GM19240 (cell line): ENCODE measurements around the gene CCRL2.
"Not testable (repeated sequence)": the region's sequence is repeated elsewhere in the genome, so short reads cannot be mapped to it uniquely, and the experiment has no call there.

Experiments
- DNase-seq: peaks from one replicate; pipeline ENCODE4 v3.0.0; 2011; ENCODE audit warnings: low spot score; ENCODE audit not compliant: insufficient read length

CCRL2 gene

GRCh38 chr3:46378426-46378942 lies 28.6 kb upstream of the CCRL2 start:
- DNase-seq = no peak

GRCh38 chr3:46380471-46381221 lies 26.4 kb upstream of the CCRL2 start:
- DNase-seq = no peak

GRCh38 chr3:46381625-46382024 lies 25.4 kb upstream of the CCRL2 start:
- DNase-seq = no peak

DNA sequence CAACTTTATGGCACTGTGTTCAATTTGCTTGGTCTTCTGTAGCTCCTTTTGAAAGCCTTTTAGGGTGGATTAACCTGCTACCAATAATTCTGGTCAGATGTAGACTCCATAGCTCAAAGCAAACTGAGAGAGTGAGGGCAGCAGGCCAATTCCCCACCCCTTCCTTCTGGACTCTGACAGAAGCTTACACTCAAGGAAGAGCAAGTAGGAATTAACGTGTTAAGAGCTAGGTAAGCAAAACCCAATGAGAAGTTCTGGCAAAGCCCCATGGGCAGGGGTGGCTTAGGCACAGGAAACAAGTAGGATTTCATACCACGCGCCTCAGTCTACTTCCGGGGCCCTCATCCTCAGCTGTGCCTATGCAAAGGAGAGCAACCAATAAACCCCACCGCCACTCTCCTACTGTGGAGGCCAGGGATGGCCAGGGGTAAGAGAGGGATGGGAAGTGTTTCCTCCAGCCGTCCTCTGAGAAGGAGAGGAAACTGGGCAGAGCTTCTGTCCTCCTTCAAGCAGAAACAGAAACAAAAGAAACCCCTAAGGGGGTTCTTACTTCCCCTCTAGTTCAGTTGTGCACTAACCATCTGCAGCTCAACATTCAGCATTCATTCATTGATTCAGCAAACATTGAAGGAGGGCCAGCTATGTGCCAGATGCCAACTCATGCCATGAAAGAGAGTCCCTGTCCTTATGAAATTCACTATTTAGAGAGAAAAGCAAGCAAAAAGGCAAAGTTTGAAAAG lies 23.7 kb upstream of the CCRL2 start:
- DNase-seq = no peak

- DNase-seq = no peak
Observed at GRCh38 chr3:46383951-46384330, 23.1 kb upstream of the CCRL2 start.

GRCh38 chr3:46386205-46386604 lies 20.9 kb upstream of the CCRL2 start:
- DNase-seq = no peak

GRCh38 chr3:46388847-46389246 lies 18.2 kb upstream of the CCRL2 start:
- DNase-seq = not testable (repeated sequence)

DNA sequence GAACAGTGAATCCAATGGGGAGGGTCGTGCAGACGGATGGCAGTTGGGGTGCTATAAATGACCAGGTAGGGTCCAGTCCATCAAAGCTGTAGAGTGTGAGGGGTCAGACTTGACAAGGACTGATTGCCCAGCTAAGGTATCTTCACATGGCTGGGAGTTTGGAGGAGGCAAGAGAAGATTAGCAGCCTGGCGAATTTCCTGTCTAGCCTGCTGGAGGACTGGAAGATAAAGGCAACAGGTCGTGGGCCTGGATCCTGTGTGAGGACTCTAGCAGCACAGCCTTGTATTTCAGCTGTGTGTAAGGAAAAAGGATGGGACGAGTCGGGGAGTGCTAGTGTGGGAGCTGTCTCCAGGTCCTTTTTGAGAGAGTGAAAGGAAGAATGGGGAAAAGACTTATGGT lies 17.8 kb upstream of the CCRL2 start:
- DNase-seq = no peak

DNA sequence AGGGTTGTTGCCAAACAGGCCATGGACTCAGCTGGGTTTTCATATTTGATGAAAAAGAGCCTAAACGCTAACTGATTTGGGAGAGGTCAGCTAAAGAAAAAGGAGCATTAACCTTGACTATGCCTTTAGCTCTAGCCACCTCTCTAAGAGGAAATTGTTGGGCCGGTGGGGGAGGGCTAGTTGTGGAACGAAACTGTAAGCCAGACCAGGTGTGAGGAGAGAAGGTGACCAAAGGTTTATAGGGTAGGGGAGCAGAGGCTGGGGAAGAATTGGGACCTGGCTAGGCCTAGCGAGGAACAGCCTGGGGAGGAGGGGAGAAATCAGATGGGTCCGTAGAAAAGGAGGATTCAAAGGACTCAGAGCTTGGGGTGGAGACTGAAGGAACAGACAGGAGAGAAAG lies 15.5 kb upstream of the CCRL2 start:
- not testable (repeated sequence) for DNase-seq

DNA sequence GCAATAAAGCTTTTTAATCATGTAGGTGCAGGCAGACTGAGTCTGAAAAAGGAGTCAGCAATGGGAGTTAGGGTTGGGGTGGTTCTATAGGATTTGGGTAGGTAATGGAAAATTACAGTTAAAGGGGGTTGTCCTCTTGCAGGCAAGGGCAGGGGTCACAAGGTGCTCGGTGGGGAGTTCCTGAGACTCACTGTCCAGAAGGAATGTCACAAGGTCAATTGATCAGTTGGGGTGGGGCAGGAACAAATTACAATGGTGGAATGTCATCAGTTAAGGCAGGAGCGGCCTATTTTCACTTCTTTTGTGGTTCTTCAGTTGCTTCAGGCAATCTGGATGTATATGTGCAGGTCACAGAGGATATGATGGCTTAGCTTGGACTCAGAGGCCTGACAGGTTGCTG lies 14.0 kb upstream of the CCRL2 start:
- no peak for DNase-seq

- DNase-seq = no peak
Observed at GRCh38 chr3:46393554-46394434, 13.3 kb upstream of the CCRL2 start.

- no peak for DNase-seq
Observed at GRCh38 chr3:46395210-46395661, 11.8 kb upstream of the CCRL2 start.

- no peak for DNase-seq
Observed at GRCh38 chr3:46395766-46396530, 11.1 kb upstream of the CCRL2 start.

- no peak for DNase-seq
Observed at GRCh38 chr3:46397111-46397510, 9.9 kb upstream of the CCRL2 start.

DNA sequence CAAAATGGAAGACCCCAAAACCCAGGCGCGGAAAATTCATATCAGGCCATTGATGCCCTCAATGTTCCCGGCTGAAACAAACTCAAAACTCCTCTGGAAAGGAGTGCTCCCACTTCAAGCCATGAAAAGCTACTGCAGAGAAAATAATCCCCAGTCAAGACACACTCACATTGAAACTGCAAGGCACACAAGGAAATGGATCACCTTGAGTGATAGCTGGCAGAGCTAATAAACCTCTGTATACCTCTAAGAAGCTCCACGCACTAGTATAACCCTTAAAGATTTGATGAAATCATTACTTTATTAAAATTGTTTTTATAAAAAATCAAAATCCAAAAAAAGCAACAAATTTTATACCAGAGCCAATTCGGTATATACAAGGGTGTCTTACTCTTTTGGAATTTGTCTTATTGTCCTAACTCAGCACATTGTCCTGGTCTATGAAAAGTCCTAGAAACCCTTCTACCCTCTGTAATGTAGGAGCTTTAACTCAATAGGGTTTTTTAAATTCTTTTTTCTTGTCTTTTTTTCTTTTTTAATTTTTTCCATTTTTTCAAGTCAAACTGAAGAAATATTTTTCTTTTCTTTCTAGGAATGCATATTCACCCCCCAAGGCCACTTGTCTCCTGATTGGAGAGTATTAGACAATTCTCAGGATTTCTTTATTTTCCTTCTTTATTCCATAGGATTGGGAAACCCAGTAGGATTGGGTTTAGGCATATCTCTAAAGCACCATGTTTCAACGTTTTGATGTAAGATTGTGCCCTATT lies 8.7 kb upstream of the CCRL2 start:
- no peak for DNase-seq

DNA sequence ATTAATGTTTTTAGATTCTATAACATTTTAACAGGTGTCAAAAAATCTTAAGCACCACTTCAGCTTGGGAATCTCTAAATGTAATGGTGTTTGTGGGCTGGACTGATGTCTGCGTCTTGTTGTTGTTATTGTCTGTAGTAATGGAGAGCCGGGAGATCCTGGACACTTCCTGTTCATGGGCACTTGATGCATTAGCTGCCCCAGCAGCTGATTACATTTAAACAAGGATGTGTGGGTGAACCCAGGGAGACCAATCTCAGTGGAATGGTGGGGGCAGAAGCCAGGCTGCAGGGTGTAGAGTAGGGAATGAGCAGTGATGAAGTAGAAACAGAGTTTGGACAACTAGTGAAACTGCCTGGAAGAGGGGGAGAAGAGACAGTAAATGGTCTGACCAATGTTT lies 8.0 kb upstream of the CCRL2 start:
- DNase-seq = no peak

DNA sequence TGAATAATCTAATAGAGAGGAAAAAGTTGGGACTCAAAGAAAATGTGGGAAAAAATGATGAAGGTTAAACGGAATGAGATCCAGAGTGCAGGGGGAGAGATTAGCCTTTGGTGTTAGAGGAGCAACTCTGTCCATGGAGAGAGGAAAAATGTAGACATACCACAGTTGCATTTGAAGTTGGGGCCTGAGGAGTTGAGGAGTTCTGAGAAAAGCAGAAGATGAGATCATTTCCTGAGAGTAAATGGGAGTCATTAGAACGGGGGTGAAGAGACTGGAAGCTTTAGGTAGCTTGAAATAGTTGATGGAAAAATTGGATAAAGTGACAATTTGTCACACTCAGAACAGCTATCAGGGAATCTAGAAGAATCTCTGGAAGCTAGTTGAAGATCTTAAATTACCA lies 7.5 kb upstream of the CCRL2 start:
- no peak for DNase-seq

- DNase-seq = no peak
Observed at GRCh38 chr3:46400000-46400734, 6.9 kb upstream of the CCRL2 start.

DNA sequence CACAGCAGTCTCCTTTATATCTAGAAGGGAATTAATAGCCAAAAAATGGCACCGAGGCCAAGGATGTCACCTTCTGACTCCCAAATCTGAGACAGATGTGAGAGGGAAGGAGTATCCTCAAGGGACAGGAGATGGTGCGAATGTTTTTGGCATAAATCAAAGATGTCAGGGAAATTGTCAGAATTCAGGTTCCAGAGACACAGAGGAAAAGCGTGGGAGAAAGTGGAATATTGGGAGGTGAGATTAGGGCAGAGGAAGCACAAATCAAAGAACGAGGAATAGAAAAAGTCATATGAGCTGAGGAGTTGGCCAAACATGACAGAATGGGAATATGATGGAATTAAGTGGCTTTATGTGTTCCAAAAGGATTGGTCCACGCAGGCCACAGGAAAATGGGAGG lies 6.2 kb upstream of the CCRL2 start:
- DNase-seq = no peak

DNA sequence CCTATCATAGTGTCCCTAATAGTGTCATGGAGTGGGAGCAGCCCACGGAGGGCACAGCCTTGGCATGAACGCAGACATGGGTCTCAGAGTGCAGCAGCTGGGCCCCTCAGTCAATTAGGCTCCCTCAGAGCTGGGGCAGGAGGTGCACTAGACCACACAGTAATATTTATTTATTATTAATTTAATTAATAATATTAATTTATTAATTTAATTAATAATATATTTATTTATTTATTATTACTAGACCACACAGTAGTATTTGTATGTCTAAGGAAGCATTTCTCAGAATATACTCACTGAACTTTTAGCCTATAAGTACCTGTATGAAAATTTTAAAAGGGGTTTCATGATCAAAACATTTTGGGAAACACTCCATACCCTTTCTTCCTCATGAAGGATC lies 5.5 kb upstream of the CCRL2 start:
- no peak for DNase-seq
